Coronary artery (tissue), 2 donors: Measurements from ENCODE around the gene CAPN8.

Source experiments
- DNase-seq: peaks from one replicate; pipeline ENCODE4 v3.0.0-alpha.2; 2017; ENCODE audit warnings: low spot score
- H3K27ac ChIP-seq, 2 donors: fragments of 200-600 bp; sonication (generic); one replicate each; pipeline ENCODE4 v1.5.1; 2016 to 2019
- H3K4me3 ChIP-seq: fragments of 200-600 bp; sonication (generic); 2 replicates; pipeline ENCODE4 v1.5.1; 2016; ENCODE audit warnings: mild to moderate bottlenecking, moderate library complexity
- TF ChIP-seq, protein P1 (sequence below): fragments of 200-600 bp; sonication (generic); IDR thresholded peaks from one replicate; pipeline ENCODE4 v1.5.1; 2019; ENCODE audit warnings: antibody characterized with exemption

Gene CAPN8

DNA sequence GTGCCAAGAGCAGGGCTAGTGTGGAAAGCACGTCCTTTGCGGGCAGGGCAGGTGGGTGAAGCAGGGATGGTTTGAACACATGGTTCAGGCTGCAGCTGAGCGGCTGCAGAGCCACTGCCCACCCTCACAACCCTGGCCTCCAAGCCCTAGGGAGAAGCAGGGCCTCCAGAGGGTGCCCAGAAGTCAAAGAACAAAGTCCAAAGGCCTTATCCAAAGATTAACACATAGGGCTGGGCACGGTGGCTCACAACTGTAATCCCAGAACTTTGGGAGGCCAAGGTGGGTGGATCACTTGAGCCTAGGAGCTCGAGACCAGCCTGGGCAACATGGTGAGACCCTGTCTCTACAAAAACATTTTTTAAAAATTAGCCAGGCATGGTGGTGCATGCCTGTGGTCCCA is 46.8 kb downstream of the CAPN8 start:
- DNase-seq, result no peak
- H3K27ac ChIP-seq, result no peak overlapping the region
- TF ChIP-seq, protein P1, sequence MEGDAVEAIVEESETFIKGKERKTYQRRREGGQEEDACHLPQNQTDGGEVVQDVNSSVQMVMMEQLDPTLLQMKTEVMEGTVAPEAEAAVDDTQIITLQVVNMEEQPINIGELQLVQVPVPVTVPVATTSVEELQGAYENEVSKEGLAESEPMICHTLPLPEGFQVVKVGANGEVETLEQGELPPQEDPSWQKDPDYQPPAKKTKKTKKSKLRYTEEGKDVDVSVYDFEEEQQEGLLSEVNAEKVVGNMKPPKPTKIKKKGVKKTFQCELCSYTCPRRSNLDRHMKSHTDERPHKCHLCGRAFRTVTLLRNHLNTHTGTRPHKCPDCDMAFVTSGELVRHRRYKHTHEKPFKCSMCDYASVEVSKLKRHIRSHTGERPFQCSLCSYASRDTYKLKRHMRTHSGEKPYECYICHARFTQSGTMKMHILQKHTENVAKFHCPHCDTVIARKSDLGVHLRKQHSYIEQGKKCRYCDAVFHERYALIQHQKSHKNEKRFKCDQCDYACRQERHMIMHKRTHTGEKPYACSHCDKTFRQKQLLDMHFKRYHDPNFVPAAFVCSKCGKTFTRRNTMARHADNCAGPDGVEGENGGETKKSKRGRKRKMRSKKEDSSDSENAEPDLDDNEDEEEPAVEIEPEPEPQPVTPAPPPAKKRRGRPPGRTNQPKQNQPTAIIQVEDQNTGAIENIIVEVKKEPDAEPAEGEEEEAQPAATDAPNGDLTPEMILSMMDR, result no peak

DNA sequence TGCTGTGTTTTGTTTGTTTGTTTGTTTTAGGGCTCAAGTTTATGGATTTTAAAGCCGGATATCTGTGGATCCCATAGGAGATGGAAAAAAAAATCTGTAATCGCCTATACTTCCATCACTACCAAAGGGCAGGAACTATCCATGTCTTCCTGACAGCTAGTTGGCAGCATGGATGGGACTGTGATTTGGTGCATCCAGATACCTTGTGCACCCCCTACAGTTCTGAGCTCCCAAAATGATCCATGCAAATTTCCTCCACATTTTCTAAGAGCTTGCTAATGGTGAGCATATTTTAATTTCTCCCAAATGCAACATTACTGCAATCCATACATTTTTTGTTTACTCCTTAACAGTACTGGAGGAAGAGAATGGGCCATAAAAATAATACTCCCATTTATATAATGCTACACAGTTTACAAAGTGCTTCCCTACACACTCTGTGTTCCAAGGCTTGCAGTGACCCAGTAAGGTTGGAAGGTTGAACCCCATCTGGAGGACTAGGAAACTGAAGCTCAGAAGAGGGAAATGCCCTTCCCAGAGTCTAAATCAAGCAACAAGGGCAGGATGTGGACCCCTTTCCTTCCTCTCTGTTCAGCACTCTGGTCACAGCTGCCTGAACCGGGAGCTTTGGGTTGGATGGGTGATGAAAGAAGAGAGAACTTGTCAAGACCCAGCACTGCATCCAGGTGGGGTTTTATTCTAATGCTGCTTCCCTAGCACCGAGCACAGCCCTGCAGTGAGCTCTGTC is 48.0 kb downstream of the CAPN8 start:
- Histone ChIP-seq H3K27ac (no peak overlapping the region), H3K4me3 (no peak overlapping the region)
- no peak for DNase-seq
- TF ChIP-seq, protein P1, result no peak

More for the DNA sequence above, 46.8 kb downstream of the CAPN8 start:
- no peak overlapping the region for H3K4me3 ChIP-seq

DNA sequence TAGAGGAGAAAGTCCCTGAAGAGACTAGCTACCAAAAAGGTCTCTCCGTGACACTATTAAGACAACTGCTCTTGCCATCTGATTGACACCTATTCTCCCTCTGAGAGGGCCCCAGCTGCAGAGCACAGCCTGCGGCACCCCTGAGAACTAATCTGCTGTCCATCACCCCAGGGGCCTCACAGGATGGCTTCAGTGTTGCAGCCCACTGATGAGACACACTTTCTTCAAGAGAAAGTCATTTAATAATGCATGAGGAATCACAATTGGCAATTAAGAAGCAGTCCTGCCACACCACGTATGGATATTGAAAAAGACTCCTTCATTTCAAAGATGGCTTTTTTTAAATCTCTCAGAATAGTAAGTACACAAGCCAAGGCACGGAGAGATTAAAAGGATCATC is 48.9 kb downstream of the CAPN8 start:
- no peak for DNase-seq
- no peak overlapping the region for H3K4me3 ChIP-seq
- TF ChIP-seq, protein P1, result no peak
- no peak overlapping the region for H3K27ac ChIP-seq

DNA sequence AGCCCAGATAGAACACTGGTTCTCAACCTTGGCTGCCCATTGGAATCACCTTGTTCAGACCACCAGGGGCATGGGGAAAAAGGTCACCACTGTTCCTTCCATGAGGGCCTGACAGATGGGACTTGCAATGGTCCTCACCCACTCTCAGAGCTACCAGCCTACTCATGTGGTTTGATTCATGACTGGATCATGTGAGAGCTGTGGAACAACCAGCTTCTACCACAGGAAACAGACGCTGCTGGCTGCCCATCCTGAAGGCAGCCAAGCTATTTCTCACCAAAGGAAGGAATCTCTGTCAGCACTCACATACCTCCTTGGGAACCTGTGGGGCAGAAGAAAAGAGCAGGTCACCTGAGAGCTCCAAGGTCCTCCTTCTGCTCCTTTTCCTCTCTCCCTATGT is 53.6 kb downstream of the CAPN8 start:
- Histone ChIP-seq H3K27ac (no peak overlapping the region), H3K4me3 (no peak overlapping the region)
- no peak for DNase-seq
- TF ChIP-seq, protein P1, result no peak

DNA sequence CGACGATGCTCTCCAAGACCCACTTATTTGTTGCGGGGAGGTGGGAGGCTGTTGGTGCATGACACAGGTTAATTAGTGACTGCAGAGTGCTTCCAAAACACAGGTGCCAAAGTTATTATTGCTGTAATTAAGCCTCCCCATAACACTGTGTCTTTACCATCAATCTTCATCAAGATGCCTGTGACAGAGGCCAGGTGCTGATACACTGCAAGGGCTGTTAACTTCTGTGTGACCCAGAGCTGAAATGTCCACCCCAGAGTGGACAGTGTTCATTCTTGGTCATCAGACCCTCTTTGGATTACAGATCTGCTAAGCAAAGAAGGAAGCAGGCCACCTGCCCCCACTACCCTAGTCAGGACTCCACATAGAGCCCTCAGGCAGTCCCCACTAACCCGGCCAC is 55.5 kb downstream of the CAPN8 start:
- TF ChIP-seq, protein P1, result no peak
- H3K4me3 ChIP-seq, result no peak overlapping the region
- H3K27ac ChIP-seq, result no peak overlapping the region
- no peak for DNase-seq

DNA sequence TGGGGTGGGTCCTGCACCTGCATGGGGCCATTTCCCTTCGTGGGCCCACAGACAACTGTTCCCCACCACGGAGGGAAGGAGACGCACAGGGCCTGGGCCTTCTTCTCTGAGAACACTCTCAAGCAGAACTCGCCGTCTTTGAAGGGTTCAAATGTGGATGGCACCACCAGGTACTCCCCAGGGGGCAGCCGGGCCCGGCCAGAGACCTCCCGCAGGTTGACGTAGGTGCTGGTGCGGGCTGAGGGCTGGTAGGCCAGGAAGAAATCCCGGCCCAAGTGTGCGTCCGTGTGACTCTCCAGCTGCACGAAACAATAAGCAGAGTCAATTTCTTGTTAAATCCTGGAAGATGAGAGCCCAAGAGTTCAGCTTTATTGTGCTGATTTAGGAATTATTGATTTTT is 56.4 kb downstream of the CAPN8 start:
- DNase-seq, result no peak
- H3K4me3 ChIP-seq, result no peak overlapping the region
- TF ChIP-seq, protein P1, result no peak
- no peak overlapping the region for H3K27ac ChIP-seq

DNA sequence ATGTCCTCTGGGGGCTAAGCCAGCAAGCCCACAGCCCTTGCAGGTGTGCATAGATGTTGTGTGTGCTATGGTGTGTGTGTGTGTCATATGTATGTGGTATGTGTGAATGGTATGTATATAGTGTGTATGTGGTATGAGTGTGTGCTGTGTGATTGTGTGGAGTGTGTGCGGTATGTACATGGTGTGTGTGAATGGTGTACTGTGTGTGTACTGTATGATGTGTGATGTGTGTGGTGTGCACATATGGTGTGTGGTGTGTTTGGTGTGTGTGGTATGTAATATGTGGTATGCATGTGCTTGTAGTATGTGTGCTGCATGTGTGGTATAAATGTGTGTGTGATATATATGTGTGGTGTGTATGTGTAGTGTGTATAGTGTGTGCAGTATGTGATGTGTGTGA is 107.0 kb downstream of the CAPN8 start:
- TF ChIP-seq, protein P1, result no peak
- H3K27ac ChIP-seq, result no peak overlapping the region
- DNase-seq, result no peak
- H3K4me3 ChIP-seq, result no peak overlapping the region
